ENCODE data around the gene P2RX7. TPM values are rescaled to one million over a fixed set of nuclear protein-coding genes. Genes with fewer than 3 reads are reported as not detected.

P2RX7 gene
- 1 to 10 TPM in 1 of 8 experiments, under 1 TPM in 7; 0.08 to 1.9 (median 0.17) TPM for total RNA-seq

DNA sequence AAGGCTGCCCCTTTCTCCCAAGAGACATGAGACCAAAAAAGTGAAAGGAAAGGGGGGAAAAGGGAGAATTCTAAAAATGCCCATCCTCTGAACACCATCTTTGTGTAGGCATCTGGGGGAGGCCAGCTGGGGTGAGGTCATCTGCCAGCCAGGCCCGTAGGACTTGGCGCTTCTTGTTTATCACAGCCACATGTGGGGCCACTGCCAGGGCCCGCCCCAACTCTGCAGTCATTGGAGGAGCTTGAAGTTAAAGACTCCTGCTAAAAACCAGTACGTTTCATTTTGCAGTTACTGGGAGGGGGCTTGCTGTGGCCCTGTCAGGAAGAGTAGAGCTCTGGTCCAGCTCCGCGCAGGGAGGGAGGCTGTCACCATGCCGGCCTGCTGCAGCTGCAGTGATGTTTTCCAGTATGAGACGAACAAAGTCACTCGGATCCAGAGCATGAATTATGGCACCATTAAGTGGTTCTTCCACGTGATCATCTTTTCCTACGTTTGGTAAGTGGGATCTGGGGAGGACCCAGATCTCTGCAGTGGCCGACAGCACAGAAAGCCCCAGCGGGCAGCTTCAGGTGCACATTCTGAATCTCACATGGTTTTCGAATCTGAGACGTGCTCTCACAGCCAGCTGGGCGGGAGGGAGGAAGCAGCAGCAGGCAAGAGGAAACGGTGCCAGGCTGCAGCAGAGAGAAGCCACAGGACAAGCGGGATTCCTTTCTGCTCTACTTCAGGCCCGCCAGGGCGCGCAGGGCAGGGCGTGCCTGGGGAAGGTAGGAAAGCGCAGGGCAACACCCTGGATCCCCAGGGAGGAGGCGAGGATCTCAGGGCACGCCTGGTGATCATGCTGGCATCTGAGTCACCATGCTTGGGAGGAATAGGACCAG lies at the start of gene P2RX7:
TSS of gene P2RX7 (plus strand) at position 276 of the 881 bp plus-strand sequence. CDS start at position 371, 95 bp downstream.
- H3K27ac ChIP-seq, result peak within 1 kb of the TSS; percentile 20 to 54
- H3K4me1 ChIP-seq (replicated peaks in 1 of 2), result peaks cover 12 to 16% of the 10 kb centered on the region in 2 donors
- in situ Hi-C loops (cut with MboI; ENCODE audit: low pct_unique_long_range_greater_than_20kb in 2 of 9, low sequenced_read_pairs in 9 of 9, unreplicated experiment in 9 of 9), result no loop called here
- 0 to 80% (median 13%) methylated on average over 1 to 21 of the region's 25 CpGs; no CpG with 5 or more reads in 4 of the 10 experiments for WGBS, 10 experiments
- peak; percentile 68 to 93 (median 86) for ATAC-seq (replicated peaks in 6 of 8)
- peak within 1 kb of the TSS in 1 of 5 donors; percentile 14 for H3K4me3 ChIP-seq

DNA sequence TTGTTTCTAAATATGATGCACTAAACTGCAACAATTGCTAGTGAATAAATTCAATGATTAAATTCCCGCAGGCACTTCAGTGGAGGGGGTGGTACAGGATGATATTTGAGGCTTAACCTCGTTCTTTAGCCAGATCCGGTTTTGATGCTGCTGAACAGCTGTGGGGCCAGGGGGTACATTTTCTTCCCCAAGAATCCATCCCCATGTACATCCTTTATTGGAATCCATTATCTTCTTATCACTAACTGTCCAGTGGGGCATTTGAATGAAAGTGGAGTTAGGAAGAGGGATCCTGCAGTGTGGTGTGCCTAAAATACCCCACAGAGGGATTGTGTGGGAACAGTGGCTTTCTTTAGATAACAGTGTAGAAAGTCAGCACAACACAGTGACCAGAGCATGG lies 48.4 kb upstream of the P2RX7 start:
- in situ Hi-C loops (cut with MboI; ENCODE audit: low pct_unique_long_range_greater_than_20kb in 2 of 9, low sequenced_read_pairs in 9 of 9, unreplicated experiment in 9 of 9), result loop anchor here in 1 of 9 experiments (25.0 kb wide), 1 partner anchor 747 kb away; the partner anchor contains the start of gene PLA2G1B
- peaks cover 0 to 19% of the 10 kb centered on the region in 2 donors for H3K4me1 ChIP-seq (replicated peaks in 1 of 2)
- H3K4me3 ChIP-seq, result no peak overlapping the region
- WGBS, 10 experiments, result 0 to 93% (median 38%) methylated on average over 1 to 3 of the region's 3 CpGs; no CpG with 5 or more reads in 4 of the 10 experiments
- ATAC-seq (replicated peaks in 6 of 8), result no peak
- no peak overlapping the region for H3K27ac ChIP-seq

DNA sequence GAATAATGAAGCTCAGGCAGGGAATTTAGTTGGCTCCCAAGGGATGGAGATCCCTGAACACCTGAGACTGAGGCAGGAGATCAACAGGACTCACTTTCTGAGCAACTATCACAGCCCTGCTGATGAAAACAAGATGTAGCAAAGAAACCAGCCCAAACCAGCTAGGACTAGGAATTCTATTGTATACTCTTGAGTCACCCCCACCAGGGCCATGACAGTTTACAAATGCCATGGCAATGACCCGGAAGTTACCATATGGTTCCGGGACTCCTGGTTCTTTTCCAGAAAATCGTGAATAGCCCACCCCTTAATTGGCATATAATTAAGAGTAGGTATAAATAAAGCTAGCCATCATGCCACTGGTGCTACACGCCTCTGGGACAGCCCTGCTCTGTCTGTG lies 47.6 kb upstream of the P2RX7 start:
- ATAC-seq (replicated peaks in 6 of 8), result peak in 5 of 8 experiments; percentile 72 to 90 (median 79)
- 40 to 87% (median 70%) methylated on average over 1 to 4 of the region's 4 CpGs; no CpG with 5 or more reads in 4 of the 10 experiments for WGBS, 10 experiments
- Histone ChIP-seq H3K27ac (peak overlapping the region in 1 of 2 donors; percentile 54), H3K4me1 (replicated peaks in 1 of 2) (peaks cover 0 to 19% of the 10 kb centered on the region in 2 donors), H3K4me3 (no peak overlapping the region)
- in situ Hi-C loops (cut with MboI; ENCODE audit: low pct_unique_long_range_greater_than_20kb in 2 of 9, low sequenced_read_pairs in 9 of 9, unreplicated experiment in 9 of 9), result loop anchor here in 1 of 9 experiments (25.0 kb wide), 1 partner anchor 748 kb away; the partner anchor contains the start of gene PLA2G1B

DNA sequence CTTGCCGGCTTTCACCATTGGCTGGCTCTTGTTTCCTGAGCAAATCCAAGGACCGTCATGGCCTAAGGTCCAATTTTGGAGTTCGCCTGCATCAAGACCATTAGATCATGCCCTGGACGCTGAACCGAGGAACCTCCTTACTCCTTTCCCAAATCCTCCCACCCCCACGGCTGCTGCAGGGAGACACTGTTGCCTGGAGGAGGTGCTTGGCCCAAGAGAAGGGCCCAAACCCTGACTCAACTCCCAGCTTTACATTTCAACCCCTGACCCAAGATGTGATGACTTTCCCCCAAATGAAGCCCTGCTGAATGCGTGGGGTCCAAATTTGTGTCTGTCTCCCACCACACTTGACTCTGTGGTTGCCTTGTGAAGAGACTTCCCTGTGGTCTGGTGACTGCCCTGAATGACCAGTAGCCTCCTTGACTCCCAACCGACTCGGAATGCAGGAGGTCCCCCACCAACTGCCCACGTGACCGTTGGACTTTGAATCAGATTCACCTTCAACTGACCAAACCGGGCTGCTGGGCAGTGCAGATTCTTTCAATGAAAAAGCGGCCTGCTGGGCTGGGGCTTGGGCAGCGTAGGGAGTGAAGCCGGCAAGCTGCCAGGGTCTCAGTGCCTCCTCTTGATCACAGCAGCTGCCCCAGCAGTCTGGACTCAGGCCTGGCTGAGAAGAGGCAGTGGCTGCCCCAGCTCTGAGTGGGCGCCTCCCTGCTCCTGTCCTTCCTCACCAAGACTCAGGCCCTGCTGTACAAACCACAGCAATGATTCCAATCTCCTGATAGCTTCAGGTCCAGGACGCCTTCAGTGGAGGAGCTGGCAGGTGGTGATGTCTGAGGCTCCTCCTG lies 46.9 kb upstream of the P2RX7 start:
- WGBS, 10 experiments, result 45 to 100% (median 87%) methylated on average over 1 to 9 of the region's 17 CpGs; no CpG with 5 or more reads in 1 of the 10 experiments
- ATAC-seq (replicated peaks in 6 of 8), result no peak
- Histone ChIP-seq H3K4me1 (replicated peaks in 1 of 2) (peaks cover 3 to 24% of the 10 kb centered on the region in 2 donors), H3K27ac (no peak overlapping the region), H3K4me3 (no peak overlapping the region)
- in situ Hi-C loops (cut with MboI; ENCODE audit: low pct_unique_long_range_greater_than_20kb in 2 of 9, low sequenced_read_pairs in 9 of 9, unreplicated experiment in 9 of 9), result loop anchor here in 1 of 9 experiments (25.0 kb wide), 1 partner anchor 748 kb away; the partner anchor contains the start of gene PLA2G1B

DNA sequence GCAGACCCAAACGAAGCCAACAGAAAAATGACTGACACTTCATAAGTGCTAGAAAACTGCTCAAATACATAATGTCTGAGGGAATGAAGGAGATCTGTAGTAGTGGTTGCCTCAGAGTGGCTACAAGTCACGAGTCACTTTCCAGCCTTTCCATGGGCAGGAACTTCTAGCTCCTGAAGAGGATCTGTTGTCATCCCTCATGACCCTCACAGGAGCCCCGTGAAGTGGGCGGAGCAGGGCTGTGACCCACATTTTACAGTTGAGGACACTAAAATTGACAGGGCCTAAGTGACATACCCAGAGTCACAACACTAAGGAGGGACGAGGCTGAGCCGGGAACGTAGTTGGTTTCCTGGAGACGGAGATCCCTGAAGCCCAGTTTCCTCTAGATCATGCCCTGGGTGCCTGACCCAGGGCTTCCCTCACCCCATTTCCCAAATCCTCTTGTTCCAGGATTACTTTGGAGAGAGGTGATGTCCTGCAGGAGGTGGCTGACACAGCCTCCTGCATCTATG lies 45.8 kb upstream of the P2RX7 start:
- in situ Hi-C loops (cut with MboI; ENCODE audit: low pct_unique_long_range_greater_than_20kb in 2 of 9, low sequenced_read_pairs in 9 of 9, unreplicated experiment in 9 of 9), result loop anchor here in 1 of 9 experiments (25.0 kb wide), 1 partner anchor 750 kb away; the partner anchor contains the start of gene PLA2G1B

DNA sequence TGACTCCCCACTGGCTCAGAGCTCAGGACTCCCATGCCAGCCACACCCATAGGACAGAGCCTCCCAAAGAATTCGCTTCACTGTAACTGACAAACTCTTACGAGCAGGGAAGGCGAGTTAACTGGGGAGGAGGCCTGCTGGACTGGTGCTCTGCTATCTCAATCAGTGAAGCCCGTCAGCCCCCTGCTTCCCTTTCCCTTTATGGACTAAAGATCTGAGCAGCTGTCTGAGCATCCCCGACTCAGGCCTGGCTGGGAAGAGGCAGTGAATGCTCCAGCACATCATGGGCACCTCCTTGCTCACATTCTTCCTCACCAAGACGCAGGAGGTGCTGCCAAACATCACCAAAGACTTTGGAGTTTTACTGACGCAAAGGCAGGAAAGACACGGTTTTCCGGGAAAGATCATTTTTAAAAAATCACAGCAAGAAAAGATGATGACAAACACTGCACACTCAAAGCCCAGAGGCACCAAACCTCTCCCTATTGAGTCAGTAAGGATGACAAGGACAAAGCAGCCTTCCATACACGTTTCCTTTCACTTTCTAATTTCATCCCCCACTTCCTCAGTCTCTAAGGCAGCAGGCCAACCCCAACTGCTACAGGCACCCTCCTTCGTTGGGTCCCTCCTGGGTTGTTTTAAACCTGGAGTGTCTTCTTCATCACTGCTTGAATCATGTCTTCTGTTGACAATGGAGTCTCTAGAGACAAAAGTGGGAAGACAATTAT lies 45.0 kb upstream of the P2RX7 start:
- peaks cover 12 to 40% of the 10 kb centered on the region in 2 donors for H3K4me1 ChIP-seq (replicated peaks in 1 of 2)
- peak in 2 of 8 experiments; percentile 30 to 49 for ATAC-seq (replicated peaks in 6 of 8)
- no peak overlapping the region for H3K4me3 ChIP-seq
- WGBS, 10 experiments, result 0 to 80% (median 50%) methylated on average over 1 to 9 of the region's 11 CpGs; no CpG with 5 or more reads in 1 of the 10 experiments
- no peak overlapping the region for H3K27ac ChIP-seq
- in situ Hi-C loops (cut with MboI; ENCODE audit: low pct_unique_long_range_greater_than_20kb in 2 of 9, low sequenced_read_pairs in 9 of 9, unreplicated experiment in 9 of 9), result loop anchor here in 1 of 9 experiments (25.0 kb wide), 1 partner anchor 750 kb away; the partner anchor contains the start of gene PLA2G1B

More for the DNA sequence above, 45.8 kb upstream of the P2RX7 start:
- Histone ChIP-seq H3K27ac (no peak overlapping the region), H3K4me1 (replicated peaks in 1 of 2) (peaks cover 12 to 35% of the 10 kb centered on the region in 2 donors), H3K4me3 (no peak overlapping the region)
- no peak for ATAC-seq (replicated peaks in 6 of 8)
- 20 to 100% (median 93%) methylated on average over 1 to 5 of the region's 8 CpGs; no CpG with 5 or more reads in 3 of the 10 experiments for WGBS, 10 experiments

GRCh38 chr12:121088195-121088585 lies 44.5 kb upstream of the P2RX7 start:
- Histone ChIP-seq H3K4me1 (replicated peaks in 1 of 2) (peaks cover 12 to 40% of the 10 kb centered on the region in 2 donors), H3K4me3 (no peak overlapping the region), H3K27ac (no peak overlapping the region)
- in situ Hi-C loops (cut with MboI; ENCODE audit: low pct_unique_long_range_greater_than_20kb in 2 of 9, low sequenced_read_pairs in 9 of 9, unreplicated experiment in 9 of 9), result loop anchor here in 1 of 9 experiments (25.0 kb wide), 1 partner anchor 751 kb away; the partner anchor contains the start of gene PLA2G1B
- ATAC-seq (replicated peaks in 6 of 8), result no peak
- 58 to 97% (median 89%) methylated on average over 2 to 5 of the region's 6 CpGs; no CpG with 5 or more reads in 5 of the 10 experiments for WGBS, 10 experiments

- WGBS, 10 experiments, result 74 to 100% (median 91%) methylated on average over 1 to 8 of the region's 14 CpGs; no CpG with 5 or more reads in 4 of the 10 experiments
- in situ Hi-C loops (cut with MboI; ENCODE audit: low pct_unique_long_range_greater_than_20kb in 2 of 9, low sequenced_read_pairs in 9 of 9, unreplicated experiment in 9 of 9), result loop anchor here in 1 of 9 experiments (25.0 kb wide), 1 partner anchor 752 kb away; the partner anchor contains the start of gene PLA2G1B
- Histone ChIP-seq H3K27ac (no peak overlapping the region), H3K4me1 (replicated peaks in 1 of 2) (peaks cover 12 to 39% of the 10 kb centered on the region in 2 donors), H3K4me3 (no peak overlapping the region)
- peak in 1 of 8 experiments; percentile 27 for ATAC-seq (replicated peaks in 6 of 8)
These were observed 43.5 kb upstream of the P2RX7 start for GRCh38 chr12:121089031-121089812.

DNA sequence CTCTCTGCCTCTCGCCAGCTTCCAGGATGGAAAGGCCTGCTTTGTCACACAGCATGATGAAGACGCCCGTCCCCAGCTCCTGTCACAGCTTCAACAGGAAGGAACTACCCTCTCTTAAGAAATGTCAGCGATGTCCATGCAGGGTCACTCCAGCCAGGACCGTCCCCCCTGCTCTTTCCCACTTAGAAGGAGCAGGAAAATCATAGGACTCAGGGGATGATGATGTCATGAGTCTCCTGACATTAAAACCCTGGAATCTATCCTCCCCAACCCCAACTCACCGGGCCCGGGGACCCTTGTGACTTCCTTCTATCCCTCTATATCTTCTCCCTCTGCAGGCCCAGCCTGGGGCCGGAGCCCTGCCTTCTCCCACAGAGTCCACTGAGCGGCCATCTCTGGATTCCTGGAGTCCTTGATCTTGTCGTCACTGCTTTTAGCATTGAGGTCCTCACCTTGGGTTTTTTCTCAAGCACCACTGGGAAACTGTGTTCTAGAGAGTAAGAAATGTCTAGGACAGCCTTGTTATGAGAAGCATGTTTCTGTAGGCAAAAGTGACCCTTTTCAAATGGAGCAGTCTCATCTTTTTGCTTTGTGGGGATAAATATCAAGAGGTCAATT lies 42.8 kb upstream of the P2RX7 start:
- in situ Hi-C loops (cut with MboI; ENCODE audit: low pct_unique_long_range_greater_than_20kb in 2 of 9, low sequenced_read_pairs in 9 of 9, unreplicated experiment in 9 of 9), result loop anchor here in 1 of 9 experiments (25.0 kb wide), 1 partner anchor 753 kb away; the partner anchor contains the start of gene PLA2G1B
- ATAC-seq (replicated peaks in 6 of 8), result peak in 1 of 8 experiments; percentile 9
- Histone ChIP-seq H3K4me3 (no peak overlapping the region), H3K27ac (no peak overlapping the region), H3K4me1 (replicated peaks in 1 of 2) (peaks cover 12 to 32% of the 10 kb centered on the region in 2 donors)
- 88 to 100% (median 100%) methylated on average over 1 to 5 of the region's 10 CpGs; no CpG with 5 or more reads in 3 of the 10 experiments for WGBS, 10 experiments

- 0 to 73% (median 40%) methylated on average over 1 to 9 of the region's 11 CpGs; no CpG with 5 or more reads in 2 of the 10 experiments for WGBS, 10 experiments
- Histone ChIP-seq H3K27ac (no peak overlapping the region), H3K4me3 (no peak overlapping the region), H3K4me1 (replicated peaks in 1 of 2) (peaks cover 12 to 26% of the 10 kb centered on the region in 2 donors)
- in situ Hi-C loops (cut with MboI; ENCODE audit: low pct_unique_long_range_greater_than_20kb in 2 of 9, low sequenced_read_pairs in 9 of 9, unreplicated experiment in 9 of 9), result loop anchor here in 1 of 9 experiments (25.0 kb wide), 1 partner anchor 754 kb away; the partner anchor contains the start of gene PLA2G1B
- ATAC-seq (replicated peaks in 6 of 8), result peak in 3 of 8 experiments; percentile 6 to 62 (median 30)
These were observed 41.8 kb upstream of the P2RX7 start for GRCh38 chr12:121090586-121091514.

Data from motor neuron (in vitro differentiated cells).